CD8-positive, alpha-beta memory T cell (primary cell): ENCODE results near the gene ASAP2. TPM values are rescaled to one million over a fixed set of nuclear protein-coding genes. Genes with fewer than 3 reads are reported as not detected.

ENCODE experiments used
- CTCF ChIA-PET: fragments of 350-600 bp; sonication (Branson Sonifier 250); formaldehyde crosslinking; loops from one replicate; lab custom pipeline; 2021; ENCODE audit warnings: antibody characterized with exemption; lab: Charles Lee
- POLR2A ChIA-PET: fragments of 350-600 bp; sonication (Branson Sonifier 250); formaldehyde crosslinking; loops from one replicate; lab custom pipeline; 2021; ENCODE audit warnings: antibody characterized with exemption; lab: Charles Lee
- DNase-seq, 5 donors: peaks; one replicate each; pipeline versions ENCODE4 v3.0.0 to v3.0.0-alpha.2; 2020 to 2022; ENCODE audit warnings: mixed read lengths in 1 of 5
- H3K27ac ChIP-seq: one replicate; pipeline ENCODE4 v1.7.0; 2013; ENCODE audit warnings: low read depth, mild to moderate bottlenecking, low read length, moderate library complexity
- H3K27me3 ChIP-seq: 2 replicates; pipeline ENCODE4 v1.7.0; 2013; ENCODE audit warnings: low read length, mild to moderate bottlenecking; ENCODE audit not compliant: insufficient read depth, poor library complexity, severe bottlenecking
- H3K36me3 ChIP-seq: 2 replicates; pipeline ENCODE4 v1.7.0; 2013; ENCODE audit warnings: mild to moderate bottlenecking, low read length, moderate library complexity; ENCODE audit not compliant: insufficient read depth
- H3K4me1 ChIP-seq: 2 replicates; pipeline ENCODE4 v1.7.0; 2013; ENCODE audit warnings: mild to moderate bottlenecking, low read length, moderate library complexity; ENCODE audit not compliant: insufficient read depth
- H3K4me3 ChIP-seq: 2 replicates; pipeline ENCODE4 v1.7.0; 2013; ENCODE audit warnings: mild to moderate bottlenecking, low read length
- H3K9me3 ChIP-seq: 2 replicates; pipeline ENCODE4 v1.7.0; 2013; ENCODE audit warnings: mild to moderate bottlenecking, low read length
- H3K27ac Mint-ChIP-seq, 8 donors: one replicate each; pipeline ENCODE4 v1.8.0; 2020 to 2021; ENCODE audit warnings: mixed read lengths in 8 of 8, mild to moderate bottlenecking in 6 of 8, inconsistent platforms in 3 of 8, moderate library complexity in 3 of 8
- H3K27me3 Mint-ChIP-seq, 2 donors: one replicate each; pipeline ENCODE4 v1.8.0; 2020 to 2021; ENCODE audit warnings: mixed read lengths in 2 of 2, mild to moderate bottlenecking in 1 of 2, moderate library complexity in 1 of 2
- H3K36me3 Mint-ChIP-seq, 3 donors: one replicate each; pipeline ENCODE4 v1.8.0; 2020 to 2021; ENCODE audit warnings: mixed read lengths in 3 of 3, inconsistent platforms in 1 of 3, mild to moderate bottlenecking in 1 of 3
- H3K4me1 Mint-ChIP-seq, 3 donors: one replicate each; pipeline ENCODE4 v1.8.0; 2020 to 2021; ENCODE audit warnings: mixed read lengths in 3 of 3, inconsistent platforms in 1 of 3, mild to moderate bottlenecking in 1 of 3
- H3K4me3 Mint-ChIP-seq, 7 donors: one replicate each; pipeline ENCODE4 v1.8.0; 2020 to 2021; ENCODE audit warnings: mixed read lengths in 7 of 7, mild to moderate bottlenecking in 6 of 7, moderate library complexity in 4 of 7, inconsistent platforms in 2 of 7
- H3K9me3 Mint-ChIP-seq, 5 donors: one replicate each; pipeline ENCODE4 v1.8.0; 2020 to 2022; ENCODE audit warnings: mixed read lengths in 5 of 5, mild to moderate bottlenecking in 3 of 5, moderate library complexity in 2 of 5, inconsistent platforms in 1 of 5
- polyA plus RNA-seq: library from polyadenylated mRNA; unstranded; fragments of 300-500 nt; fragmentation: Illumina TruSeq; gene quantifications from one replicate; pipeline ENCODE4 v1.2.3, GENCODE V29; 2021
- total RNA-seq, 2 experiments: library from RNA; stranded (reverse); gene quantifications; one replicate each; pipeline ENCODE4 v1.2.3, GENCODE V29; 2021

Gene ASAP2
- total and polyA plus RNA-seq, 3 experiments from 2014 or later: 0.15 to 0.38 TPM; not detected in 1

DNA sequence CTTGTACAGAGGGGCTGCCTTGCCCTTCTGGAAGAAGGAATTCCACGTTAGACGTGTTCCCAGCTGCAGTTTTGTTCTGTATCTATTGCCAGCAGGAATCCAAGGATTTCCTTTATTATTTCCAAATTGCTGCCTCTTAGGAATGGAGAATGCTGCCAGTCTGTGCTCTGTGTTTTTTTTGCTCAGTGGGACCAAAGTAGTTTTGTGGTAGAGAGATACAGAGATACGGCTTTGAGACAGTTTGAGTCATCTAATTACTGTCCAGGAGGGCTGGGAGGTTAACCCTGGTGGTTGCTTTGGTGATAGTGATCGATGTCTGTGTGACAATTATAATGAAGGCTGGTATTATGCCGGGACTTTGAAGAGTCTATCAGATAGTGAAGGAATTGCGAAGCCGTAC is 26.3 kb downstream of the ASAP2 start:
- Histone ChIP-seq H3K9me3 (no peaks in the 10 kb centered on the region), H3K27ac (no peak overlapping the region), H3K4me3 (no peak overlapping the region), H3K4me1 (no peaks in the 10 kb centered on the region), H3K27me3 (no peaks in the 10 kb centered on the region), H3K36me3 (no peaks in the 10 kb centered on the region)
- Mint-ChIP-seq H3K4me3 (no peak overlapping the region), H3K27ac (no peak overlapping the region), H3K9me3 (no peaks in the 10 kb centered on the region), H3K36me3 (peaks cover 0 to 1% (median 0%) of the 10 kb centered on the region in 3 donors), H3K4me1 (no peaks in the 10 kb centered on the region), H3K27me3 (peaks cover 33 to 48% of the 10 kb centered on the region in 2 donors)
- POLR2A ChIA-PET: no interaction called here
- no peak for DNase-seq
- CTCF ChIA-PET: interaction anchor here (1.4 kb wide), 1 partner anchor 15 kb away, joined by 3 read pairs; no protein-coding TSS in a partner anchor

DNA sequence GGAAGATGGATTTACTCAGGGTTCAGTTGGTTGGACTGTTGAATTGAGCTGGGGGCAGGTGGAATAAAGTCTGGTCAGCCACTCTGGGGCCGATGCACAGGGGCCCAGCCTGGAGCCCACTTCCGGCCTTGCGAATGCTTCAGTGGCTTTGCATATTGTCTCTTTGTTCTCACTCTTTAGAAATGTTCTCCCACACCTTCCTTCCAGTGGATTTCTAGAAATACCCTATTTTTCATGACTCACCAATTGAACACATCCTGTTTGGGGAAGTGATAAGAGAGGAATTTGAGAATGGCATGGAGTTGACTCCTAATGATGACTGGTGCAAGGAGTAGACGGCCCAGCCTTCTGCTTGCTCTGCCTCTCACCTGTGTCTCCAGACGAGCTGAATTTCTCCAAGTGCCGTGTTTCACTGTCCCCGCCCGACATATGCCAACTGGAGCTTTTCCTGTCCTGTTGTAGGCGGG is 28.1 kb downstream of the ASAP2 start:
- no peaks in the 10 kb centered on the region for H3K27me3 ChIP-seq
- no peak for DNase-seq
- H3K9me3 Mint-ChIP-seq: no peaks in the 10 kb centered on the region
- H3K36me3 Mint-ChIP-seq: no peaks in the 10 kb centered on the region
- H3K4me1 ChIP-seq: no peaks in the 10 kb centered on the region
- no peak overlapping the region for H3K4me3 ChIP-seq
- no peak overlapping the region for H3K27ac Mint-ChIP-seq
- H3K9me3 ChIP-seq: no peaks in the 10 kb centered on the region
- H3K4me3 Mint-ChIP-seq: no peak overlapping the region
- peaks cover 28 to 36% of the 10 kb centered on the region in 2 donors for H3K27me3 Mint-ChIP-seq
- ChIA-PET CTCF (no interaction called here), POLR2A (no interaction called here)
- H3K36me3 ChIP-seq: no peaks in the 10 kb centered on the region
- no peaks in the 10 kb centered on the region for H3K4me1 Mint-ChIP-seq
- H3K27ac ChIP-seq: no peak overlapping the region

DNA sequence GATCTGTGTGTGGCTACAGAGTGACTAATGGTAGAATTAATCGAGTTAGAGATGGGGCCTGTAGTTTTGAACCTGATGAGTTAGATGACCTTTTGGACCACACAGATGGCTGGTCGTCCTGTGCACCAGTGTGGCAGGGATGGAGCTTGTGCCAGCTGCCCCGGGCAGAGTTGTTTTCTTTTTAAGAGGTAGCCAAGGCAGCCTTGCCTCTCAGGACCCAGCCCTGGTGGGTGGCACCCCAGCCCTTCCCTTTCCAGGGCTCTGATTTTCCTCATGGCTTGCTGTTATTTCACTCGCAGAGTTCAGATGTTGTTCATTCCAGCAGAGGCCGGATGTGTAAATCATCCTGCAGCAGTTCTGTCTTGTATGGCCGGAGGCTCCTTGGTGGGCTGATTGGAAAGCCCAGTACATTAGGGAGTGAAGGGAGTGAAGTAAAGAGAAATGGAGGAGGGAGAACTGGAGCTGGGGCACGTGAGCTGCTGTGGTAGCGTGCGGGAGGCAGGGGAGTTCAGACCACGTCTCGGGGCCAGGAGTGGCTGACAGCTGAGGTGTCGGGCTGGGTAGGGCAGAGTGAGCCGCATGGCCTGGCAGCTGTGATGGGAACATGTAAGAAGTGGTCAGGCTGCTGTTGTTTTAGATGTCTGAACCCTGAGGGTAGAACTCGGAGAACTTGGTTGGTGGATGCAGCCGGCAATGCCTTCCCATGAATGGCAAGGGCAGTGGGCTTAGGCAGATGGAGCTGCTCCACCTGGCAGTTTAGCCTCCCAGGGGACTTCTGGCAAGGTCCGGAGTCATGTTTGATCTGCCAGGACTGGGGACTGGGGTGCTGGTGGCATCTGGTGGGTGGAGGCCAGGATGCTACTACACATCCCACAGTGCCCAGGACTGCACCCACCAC is 28.8 kb downstream of the ASAP2 start:
- no peak overlapping the region for H3K27ac ChIP-seq
- no peak overlapping the region for H3K4me3 ChIP-seq
- POLR2A ChIA-PET: no interaction called here
- Mint-ChIP-seq H3K27ac (no peak overlapping the region), H3K27me3 (peaks cover 24 to 30% of the 10 kb centered on the region in 2 donors), H3K4me1 (no peaks in the 10 kb centered on the region), H3K36me3 (no peaks in the 10 kb centered on the region), H3K4me3 (no peak overlapping the region), H3K9me3 (no peaks in the 10 kb centered on the region)
- H3K27me3 ChIP-seq: no peaks in the 10 kb centered on the region
- H3K9me3 ChIP-seq: no peaks in the 10 kb centered on the region
- no peaks in the 10 kb centered on the region for H3K4me1 ChIP-seq
- no peaks in the 10 kb centered on the region for H3K36me3 ChIP-seq
- CTCF ChIA-PET: no interaction called here
- DNase-seq: no peak

DNA sequence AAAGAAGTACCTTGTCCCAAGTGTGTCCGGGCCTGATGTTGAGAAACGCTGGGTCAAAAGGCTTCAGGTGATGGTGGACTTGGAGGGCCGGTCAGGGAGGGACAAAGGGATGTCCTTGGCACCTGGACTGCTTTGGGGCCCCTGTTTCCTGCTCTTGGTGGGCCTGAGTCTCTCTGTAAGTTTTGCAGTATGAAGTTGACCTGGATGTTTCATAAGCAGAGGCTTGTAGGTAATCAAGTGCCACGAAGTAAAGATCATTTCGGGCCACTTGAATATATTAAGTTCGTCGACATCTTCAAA is 29.4 kb downstream of the ASAP2 start:
- peaks cover 22 to 28% of the 10 kb centered on the region in 2 donors for H3K27me3 Mint-ChIP-seq
- Histone ChIP-seq H3K9me3 (no peaks in the 10 kb centered on the region), H3K4me1 (no peaks in the 10 kb centered on the region), H3K36me3 (no peaks in the 10 kb centered on the region), H3K27ac (no peak overlapping the region), H3K4me3 (no peak overlapping the region), H3K27me3 (no peaks in the 10 kb centered on the region)
- no peak overlapping the region for H3K27ac Mint-ChIP-seq
- POLR2A ChIA-PET: no interaction called here
- no peaks in the 10 kb centered on the region for H3K9me3 Mint-ChIP-seq
- DNase-seq: no peak
- CTCF ChIA-PET: no interaction called here
- H3K4me3 Mint-ChIP-seq: no peak overlapping the region
- H3K36me3 Mint-ChIP-seq: no peaks in the 10 kb centered on the region
- no peaks in the 10 kb centered on the region for H3K4me1 Mint-ChIP-seq

DNA sequence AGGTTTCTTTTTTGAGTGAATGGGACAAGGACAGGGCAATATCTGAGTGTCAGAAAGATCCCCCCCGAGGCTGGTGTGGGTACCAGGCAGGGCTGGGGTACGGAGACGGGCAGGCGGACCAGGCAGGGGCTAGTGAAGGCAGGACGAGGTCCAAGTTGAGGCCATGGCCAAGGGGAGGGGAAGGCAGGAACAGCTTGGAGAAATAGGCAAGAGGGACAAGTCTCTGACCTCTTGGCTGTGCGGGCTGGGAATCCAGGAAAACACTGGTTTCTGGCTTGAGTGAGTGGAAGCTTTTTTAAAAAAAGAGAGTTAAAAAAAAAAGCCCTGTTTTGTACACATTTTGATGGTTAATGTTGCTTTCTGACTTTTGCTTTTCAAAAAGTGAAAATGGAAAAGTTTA is 30.3 kb downstream of the ASAP2 start:
- CTCF ChIA-PET: no interaction called here
- no peaks in the 10 kb centered on the region for H3K9me3 ChIP-seq
- H3K27me3 ChIP-seq: no peaks in the 10 kb centered on the region
- Mint-ChIP-seq H3K4me3 (no peak overlapping the region), H3K27me3 (peaks cover 19 to 27% of the 10 kb centered on the region in 2 donors), H3K4me1 (no peaks in the 10 kb centered on the region), H3K36me3 (no peaks in the 10 kb centered on the region), H3K9me3 (no peaks in the 10 kb centered on the region), H3K27ac (no peak overlapping the region)
- no peak for DNase-seq
- H3K4me1 ChIP-seq: no peaks in the 10 kb centered on the region
- no peak overlapping the region for H3K4me3 ChIP-seq
- H3K36me3 ChIP-seq: no peaks in the 10 kb centered on the region
- POLR2A ChIA-PET: no interaction called here
- no peak overlapping the region for H3K27ac ChIP-seq

DNA sequence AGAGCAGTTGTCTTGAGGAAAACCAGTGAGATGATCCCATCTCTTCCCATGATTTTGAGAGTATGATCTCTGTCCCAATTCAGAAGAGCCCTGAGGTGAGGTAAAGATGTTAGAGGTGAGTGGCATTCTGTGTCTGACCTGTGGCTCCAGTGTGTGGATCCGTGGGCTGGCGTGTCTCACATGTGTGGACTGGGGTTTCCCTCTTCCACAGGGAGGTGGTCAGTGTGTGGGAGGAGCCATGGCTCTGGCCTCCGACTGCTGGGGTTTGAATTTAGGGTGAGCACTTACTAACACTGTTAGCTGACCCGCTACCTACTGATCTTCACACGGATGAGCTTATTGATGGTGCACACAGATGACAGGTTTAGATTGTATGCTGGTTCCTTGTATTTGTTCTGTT is 31.2 kb downstream of the ASAP2 start:
- H3K9me3 ChIP-seq: no peaks in the 10 kb centered on the region
- H3K27ac ChIP-seq: no peak overlapping the region
- H3K4me1 ChIP-seq: no peaks in the 10 kb centered on the region
- POLR2A ChIA-PET: no interaction called here
- H3K4me3 ChIP-seq: no peak overlapping the region
- no peak for DNase-seq
- CTCF ChIA-PET: no interaction called here
- no peaks in the 10 kb centered on the region for H3K36me3 ChIP-seq
- H3K9me3 Mint-ChIP-seq: no peaks in the 10 kb centered on the region
- no peaks in the 10 kb centered on the region for H3K4me1 Mint-ChIP-seq
- H3K27me3 Mint-ChIP-seq: peaks cover 13 to 18% of the 10 kb centered on the region in 2 donors
- H3K36me3 Mint-ChIP-seq: no peaks in the 10 kb centered on the region
- no peak overlapping the region for H3K27ac Mint-ChIP-seq
- no peaks in the 10 kb centered on the region for H3K27me3 ChIP-seq
- no peak overlapping the region for H3K4me3 Mint-ChIP-seq

- POLR2A ChIA-PET: no interaction called here
- H3K9me3 Mint-ChIP-seq: no peaks in the 10 kb centered on the region
Observed at GRCh38 chr2:9238591-9239326, 32.1 kb downstream of the ASAP2 start.

DNA sequence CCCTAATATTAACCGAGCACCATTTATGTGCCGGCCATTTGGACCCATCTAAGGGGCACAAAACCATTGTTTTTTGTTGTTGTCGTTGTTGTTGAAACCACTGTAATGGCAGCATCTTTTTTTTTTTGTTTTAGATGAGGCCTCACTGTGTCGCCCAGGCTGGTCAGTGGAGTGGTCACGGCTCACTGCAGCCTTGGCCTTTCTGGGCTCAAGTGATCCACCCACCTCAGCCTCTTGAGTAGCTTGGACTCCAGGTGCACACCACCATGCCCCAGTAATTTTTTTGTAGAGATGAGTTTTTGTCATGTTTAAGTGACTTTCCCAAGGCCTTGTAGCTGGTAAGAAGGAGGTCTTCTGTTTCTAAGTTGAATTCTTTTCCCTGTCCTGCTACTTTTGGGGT is 33.0 kb downstream of the ASAP2 start:
- Histone ChIP-seq H3K9me3 (no peaks in the 10 kb centered on the region), H3K36me3 (no peaks in the 10 kb centered on the region), H3K27ac (no peak overlapping the region), H3K4me1 (no peaks in the 10 kb centered on the region), H3K4me3 (no peak overlapping the region), H3K27me3 (peaks cover 3% of the 10 kb centered on the region)
- H3K27ac Mint-ChIP-seq: no peak overlapping the region
- POLR2A ChIA-PET: no interaction called here
- no peaks in the 10 kb centered on the region for H3K4me1 Mint-ChIP-seq
- H3K4me3 Mint-ChIP-seq: no peak overlapping the region
- DNase-seq: no peak
- peaks cover 8 to 10% of the 10 kb centered on the region in 2 donors for H3K27me3 Mint-ChIP-seq
- no peaks in the 10 kb centered on the region for H3K36me3 Mint-ChIP-seq
- H3K9me3 Mint-ChIP-seq: no peaks in the 10 kb centered on the region
- CTCF ChIA-PET: no interaction called here

More at GRCh38 chr2:9238591-9239326, 32.1 kb downstream of the ASAP2 start:
- Mint-ChIP-seq H3K27ac (no peak overlapping the region), H3K27me3 (peaks cover 10 to 13% of the 10 kb centered on the region in 2 donors), H3K36me3 (no peaks in the 10 kb centered on the region), H3K4me1 (no peaks in the 10 kb centered on the region), H3K4me3 (no peak overlapping the region)
- no peaks in the 10 kb centered on the region for H3K4me1 ChIP-seq
- H3K27me3 ChIP-seq: peaks cover 3% of the 10 kb centered on the region
- no peak overlapping the region for H3K27ac ChIP-seq
- H3K9me3 ChIP-seq: no peaks in the 10 kb centered on the region
- no peak overlapping the region for H3K4me3 ChIP-seq
- H3K36me3 ChIP-seq: no peaks in the 10 kb centered on the region
- no peak for DNase-seq
- CTCF ChIA-PET: no interaction called here
